IPS-NIHi11 (cell line): Measurements from ENCODE around the gene MAS1.

Source experiments
- DNase-seq: peaks from one replicate; pipeline ENCODE4 v3.0.0; 2012; ENCODE audit warnings: mixed read lengths, low spot score

Gene MAS1

GRCh38 chr6:159880412-159880975 lies 10.3 kb upstream of the MAS1 start:
- no peak for DNase-seq

DNA sequence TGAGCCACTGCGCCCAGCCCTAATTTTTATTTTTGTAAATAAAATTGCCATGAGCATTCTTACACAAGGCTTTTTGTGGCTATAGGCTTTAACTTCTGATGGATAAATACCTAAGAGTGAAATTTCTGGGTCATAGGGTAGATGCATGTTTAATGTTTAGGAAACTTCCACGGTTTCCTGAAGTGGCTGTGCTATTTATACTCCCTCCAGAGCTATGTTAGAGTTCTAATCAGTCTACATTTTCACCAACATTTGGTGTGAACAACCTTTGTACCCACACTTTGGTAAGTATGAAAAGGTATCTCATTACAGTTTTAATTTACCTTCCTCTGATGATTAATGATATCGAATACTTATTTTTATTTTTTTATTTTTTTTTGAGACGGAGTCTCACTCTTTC lies 6.1 kb upstream of the MAS1 start:
- no peak for DNase-seq

GRCh38 chr6:159886270-159886669 lies 4.5 kb upstream of the MAS1 start:
- DNase-seq: no peak

GRCh38 chr6:159887146-159887545 lies 3.6 kb upstream of the MAS1 start:
- no peak for DNase-seq

DNA sequence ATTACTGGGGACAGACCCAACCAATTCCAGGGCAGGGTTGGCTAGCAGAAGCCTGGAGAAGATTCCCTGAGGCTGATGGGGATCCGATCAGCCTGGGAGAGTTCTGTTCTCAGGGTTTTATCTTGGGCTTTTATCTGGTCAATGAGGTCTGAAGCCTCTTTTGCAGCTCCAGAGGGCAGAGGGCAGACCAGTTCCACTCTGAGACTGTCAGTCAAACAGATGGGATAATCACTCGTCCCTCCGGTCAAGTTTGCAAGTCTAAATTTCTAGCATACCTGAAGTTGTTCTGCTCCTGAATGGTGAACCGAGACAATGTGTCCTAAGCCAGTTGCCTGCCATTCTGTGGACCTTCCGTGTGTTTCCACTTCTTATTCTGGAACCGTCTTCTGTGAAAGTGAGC lies 3.0 kb upstream of the MAS1 start:
- DNase-seq: no peak

- DNase-seq: no peak
Observed at GRCh38 chr6:159890201-159890600, 587 bp upstream of the MAS1 start.

- DNase-seq: no peak
Observed at GRCh38 chr6:159892053-159892452, 1.3 kb downstream of the MAS1 start.

DNA sequence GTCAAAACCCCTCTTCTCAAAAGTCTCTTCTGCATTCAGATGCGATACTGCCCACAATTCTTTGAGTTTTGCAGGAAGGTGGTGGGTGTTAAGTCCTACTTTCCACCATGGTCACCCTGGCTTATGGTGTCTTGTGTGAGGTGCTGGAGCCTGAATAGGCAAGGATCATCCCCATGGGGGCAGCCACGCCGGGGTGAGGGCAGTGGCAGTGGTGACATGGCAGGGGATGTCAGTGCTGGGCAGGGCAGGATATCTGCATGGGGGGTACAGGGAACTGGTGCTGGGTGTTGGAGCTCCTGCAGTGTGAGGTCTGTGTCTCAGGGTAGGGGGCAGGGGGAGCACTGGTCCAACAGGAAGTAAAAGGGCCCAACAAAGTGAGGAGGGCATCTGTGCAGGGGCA lies 2.3 kb downstream of the MAS1 start:
- no peak for DNase-seq

DNA sequence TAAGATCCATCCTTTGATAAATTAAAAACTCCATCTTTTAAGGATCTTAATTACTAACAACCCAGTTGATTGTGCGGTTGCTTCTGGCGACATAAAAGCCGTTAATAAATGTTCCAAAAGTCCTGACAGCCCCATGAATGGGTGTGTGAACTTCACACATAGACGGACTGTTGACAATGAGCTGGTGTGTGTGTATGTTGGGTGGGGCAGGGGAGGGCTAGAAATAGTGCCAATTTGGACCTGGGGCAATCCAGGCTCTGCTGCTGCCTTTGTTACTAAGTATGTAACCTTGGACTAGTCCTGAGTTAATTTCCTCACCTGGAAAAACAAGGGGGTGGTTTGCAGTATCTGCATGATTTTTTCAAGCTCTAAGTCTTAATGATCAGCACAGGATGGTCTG lies 4.2 kb downstream of the MAS1 start:
- no peak for DNase-seq

GRCh38 chr6:159897603-159898002 lies 6.8 kb downstream of the MAS1 start:
- DNase-seq: no peak

- DNase-seq: no peak
Observed at GRCh38 chr6:159898519-159898918, 7.7 kb downstream of the MAS1 start.

DNA sequence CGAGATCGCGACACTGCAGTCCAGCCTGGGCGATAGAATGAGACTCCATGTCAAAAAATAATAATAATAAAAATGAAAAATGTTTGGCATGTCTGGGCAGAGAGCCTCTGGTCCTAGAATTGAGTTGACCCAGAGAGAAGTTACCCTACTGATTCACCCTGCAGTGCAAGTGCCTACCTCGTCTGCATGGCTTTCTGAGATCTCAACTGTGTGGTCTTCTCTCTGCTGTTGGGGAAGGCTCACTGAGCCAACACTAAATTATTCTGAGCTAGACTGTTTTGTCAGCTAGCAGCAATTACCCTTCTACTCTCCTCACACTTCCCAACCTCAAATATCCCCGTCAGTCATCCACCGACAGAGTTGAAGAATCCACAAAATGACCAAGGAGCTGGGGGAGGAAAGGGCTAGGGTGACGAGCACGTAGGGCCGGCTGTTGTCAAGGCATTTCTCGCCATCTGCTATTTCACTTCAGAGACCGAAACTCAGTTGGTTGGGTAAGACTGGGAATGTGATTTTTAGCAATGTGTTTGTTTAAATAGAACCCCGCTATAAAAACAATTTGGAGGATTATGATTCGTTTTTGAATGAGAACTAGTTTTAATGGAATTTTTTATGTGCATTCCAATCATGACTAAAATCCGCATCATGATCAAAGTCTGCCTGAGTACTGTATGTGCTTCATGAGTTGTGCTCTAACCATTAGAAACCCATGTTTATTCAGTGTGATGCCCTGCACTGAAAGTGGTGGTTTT lies 9.4 kb downstream of the MAS1 start:
- no peak for DNase-seq

DNA sequence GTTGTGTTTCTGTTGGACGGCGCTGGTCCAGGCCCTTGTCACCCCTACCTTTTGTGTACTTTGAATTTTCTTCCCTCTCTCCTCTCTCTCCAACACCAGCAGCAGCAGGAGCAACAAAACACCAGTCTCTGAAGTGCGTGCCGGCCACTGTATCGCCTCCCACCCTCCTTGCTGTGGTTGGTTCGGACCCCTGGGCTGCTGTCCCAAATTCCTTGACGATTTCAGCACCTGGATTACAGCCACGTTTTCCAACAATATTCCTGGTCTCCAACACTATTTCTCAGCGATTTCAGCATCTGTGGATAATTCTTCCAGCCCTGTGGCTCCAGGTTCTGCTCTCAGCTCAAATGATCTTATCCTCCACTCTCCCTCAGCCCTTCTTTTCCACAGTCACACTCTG lies 11.8 kb downstream of the MAS1 start:
- DNase-seq: no peak

DNA sequence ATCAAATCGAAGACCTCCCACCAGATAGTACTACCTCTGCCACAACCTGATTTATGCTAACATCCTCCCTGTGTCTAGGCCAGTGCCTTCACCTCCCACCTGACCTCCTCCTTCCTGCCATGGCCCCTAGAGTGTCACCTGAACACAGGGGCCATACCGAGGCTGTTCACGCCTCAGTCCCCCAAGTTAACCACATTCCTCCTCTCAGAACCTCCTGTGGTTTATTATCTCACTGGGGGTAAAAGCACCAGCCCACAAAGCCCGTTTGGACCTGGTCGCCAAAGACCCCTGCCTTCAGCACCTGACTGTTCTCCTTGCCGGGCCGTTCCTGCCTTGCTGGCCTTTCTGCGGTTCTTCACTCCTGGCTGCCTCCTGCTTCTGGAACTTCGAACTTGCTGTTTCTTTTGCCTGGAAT lies 13.7 kb downstream of the MAS1 start:
- DNase-seq: no peak

- DNase-seq: no peak
Observed at GRCh38 chr6:159906400-159906799, 15.6 kb downstream of the MAS1 start.

DNA sequence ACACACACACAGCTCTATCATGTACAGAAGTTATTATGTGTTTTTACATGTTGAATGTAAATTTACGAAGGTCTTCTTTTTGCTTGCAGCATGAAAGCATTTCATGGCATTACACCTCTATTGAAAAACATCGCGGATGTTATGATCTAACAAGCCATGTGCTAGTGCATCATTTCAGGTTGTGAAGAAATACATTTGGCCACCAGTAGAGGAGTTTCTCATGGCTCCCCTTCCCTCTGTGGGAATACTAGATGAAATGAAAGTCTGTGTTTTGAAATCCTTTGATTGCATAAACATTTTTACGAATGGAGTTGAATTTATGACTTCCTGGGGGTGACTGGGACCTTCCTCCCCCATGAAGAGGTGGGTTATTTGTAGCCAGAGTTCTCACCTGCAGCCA lies 17.7 kb downstream of the MAS1 start:
- DNase-seq: no peak

DNA sequence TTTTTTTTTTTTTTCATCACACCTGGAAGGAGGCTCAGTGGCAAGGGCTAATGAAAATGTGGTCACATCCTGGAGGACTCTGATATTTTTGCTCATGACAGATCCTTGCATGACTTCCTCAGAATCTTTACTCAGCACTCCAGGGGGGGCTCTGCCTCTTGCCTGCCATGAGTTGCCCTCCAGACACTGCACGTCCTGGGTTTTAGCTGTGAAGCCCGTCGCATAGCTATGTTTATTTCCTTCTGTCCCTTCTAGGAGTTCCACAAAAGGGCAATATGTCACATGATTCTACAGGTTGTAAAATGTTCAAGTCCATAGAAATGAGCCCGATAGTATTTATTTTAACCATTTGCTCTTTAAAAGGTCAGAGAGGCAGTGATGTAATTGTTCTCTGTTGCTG lies 18.2 kb downstream of the MAS1 start:
- no peak for DNase-seq

DNA sequence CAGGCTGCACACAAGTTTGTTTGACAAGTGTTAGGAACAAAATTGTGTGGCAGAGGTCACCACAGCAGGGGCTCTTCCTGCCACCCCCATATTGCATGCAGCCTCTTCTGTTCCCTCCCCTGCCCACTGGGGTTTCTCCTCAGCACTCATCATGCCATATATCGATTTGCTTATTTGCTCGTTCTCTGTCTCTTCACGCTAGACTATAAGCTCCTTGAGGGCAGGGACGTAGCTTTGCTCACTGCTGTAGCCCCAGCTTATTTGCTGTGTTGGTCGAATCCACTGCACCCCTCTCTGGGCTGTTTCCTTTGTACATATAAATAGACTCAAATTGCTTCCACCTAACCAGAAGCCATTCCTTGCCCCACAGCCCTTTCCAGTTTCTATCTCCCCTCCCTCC lies 19.6 kb downstream of the MAS1 start:
- no peak for DNase-seq

GRCh38 chr6:159913375-159913774 lies 22.6 kb downstream of the MAS1 start:
- DNase-seq: no peak

DNA sequence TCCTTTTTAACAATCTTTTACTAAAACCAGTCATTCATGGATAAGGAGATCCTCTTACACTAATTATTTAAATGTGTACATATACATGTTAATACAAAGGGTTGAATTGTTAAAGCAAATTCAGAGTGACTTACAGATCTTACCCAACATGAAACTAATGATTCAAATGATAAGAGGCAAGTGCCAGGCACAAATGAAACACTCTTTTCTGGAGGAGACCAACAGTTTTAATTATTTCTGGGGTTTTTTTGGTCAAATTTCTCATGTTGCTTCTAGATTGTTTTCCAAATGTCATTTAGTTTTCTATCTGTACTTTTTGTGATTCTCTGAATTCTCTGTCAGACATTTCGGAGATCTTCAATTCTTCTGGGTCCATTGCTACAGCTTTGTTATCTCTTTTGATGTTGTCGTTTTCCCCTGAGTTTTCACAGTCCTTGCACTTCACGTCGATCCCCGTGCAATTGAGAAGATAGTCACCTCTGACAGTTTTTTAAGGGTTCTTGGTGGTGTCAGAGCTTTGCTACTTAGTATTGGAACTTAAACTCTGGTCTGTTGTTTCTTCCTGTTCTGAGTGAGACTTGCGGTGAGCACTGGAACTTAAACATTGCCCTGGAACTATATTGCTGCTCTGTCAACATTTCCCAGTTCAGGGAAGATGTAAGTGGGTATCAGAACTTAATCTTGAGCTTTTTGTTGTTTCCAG lies 23.2 kb downstream of the MAS1 start:
- DNase-seq: no peak

DNA sequence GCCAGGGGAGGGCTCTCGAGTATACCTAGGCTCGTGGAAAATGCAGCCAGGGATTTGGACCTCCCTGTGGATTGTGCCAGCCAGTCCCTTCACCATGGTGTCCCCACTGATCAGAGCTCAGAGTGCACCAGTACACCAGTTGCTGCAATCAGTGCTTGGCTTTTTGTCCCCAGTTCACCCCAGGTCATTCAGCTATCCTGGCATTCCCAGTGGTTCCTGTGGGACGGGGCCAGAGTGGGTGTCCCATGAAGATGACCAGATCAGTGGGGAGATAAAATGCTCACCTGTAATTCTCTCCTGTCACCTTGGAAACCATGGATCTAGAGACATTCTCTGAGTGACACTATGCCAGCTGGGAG lies 23.8 kb downstream of the MAS1 start:
- no peak for DNase-seq

DNA sequence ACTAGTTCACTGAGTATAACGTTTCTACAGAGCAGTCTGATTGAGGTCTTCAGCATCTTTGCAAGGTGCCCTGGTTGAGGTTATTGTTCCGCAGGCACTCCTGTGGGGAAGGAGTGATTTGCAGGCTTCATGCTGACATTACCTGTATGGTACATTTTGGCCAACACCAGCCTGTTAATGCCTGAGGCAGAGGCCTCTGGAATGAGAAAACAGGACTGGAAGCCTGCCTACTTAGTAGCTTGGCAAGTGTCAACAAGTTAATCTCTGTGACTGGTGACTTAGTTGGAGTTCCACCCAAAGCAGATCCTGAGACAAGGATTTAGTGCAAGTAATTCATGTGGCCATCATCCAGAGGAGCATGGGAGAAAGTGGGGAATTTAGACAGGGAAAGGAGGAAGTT lies 24.6 kb downstream of the MAS1 start:
- DNase-seq: no peak

DNA sequence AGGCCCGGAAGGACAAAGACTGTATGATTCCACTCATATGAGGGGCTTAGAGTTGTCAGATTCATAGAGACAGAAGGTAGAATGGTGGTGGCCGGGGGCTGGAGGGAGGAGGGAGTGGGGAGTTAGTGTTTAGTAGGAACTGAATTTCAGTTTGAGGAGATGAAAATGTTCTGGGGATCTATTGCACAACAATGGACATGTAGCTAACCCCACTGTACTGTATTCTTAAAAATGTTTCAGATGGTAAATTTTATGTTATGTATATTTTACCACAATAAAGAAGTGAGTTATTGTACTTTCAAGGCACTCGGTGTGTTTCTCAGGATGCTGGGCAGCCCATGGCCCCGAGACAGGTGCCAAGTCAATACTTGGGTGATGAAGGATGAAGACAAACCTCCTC lies 25.4 kb downstream of the MAS1 start:
- no peak for DNase-seq

GRCh38 chr6:159916752-159917151 lies 26.0 kb downstream of the MAS1 start:
- no peak for DNase-seq
